Stimulated activated CD8-positive, alpha-beta memory T cell treated with anti-CD3 and anti-CD28 coated beads, Interleukin-2, amount 100 ng/mL, for 1 hour (primary cell): ENCODE measurements around the gene PSRC1.
"Not testable (repeated sequence)": the region's sequence is repeated elsewhere in the genome, so short reads cannot be mapped to it uniquely, and the experiment has no call there.

ENCODE experiments used
- DNase-seq, 2 donors: peaks; one replicate each; pipeline ENCODE4 v3.0.0-alpha.2; 2020; ENCODE audit warnings: low read depth in 2 of 2

The PSRC1 gene

GRCh38 chr1:109295712-109296415 lies 12.9 kb upstream of the PSRC1 start:
- no peak for DNase-seq

- no peak for DNase-seq
These were observed 11.5 kb upstream of the PSRC1 start for GRCh38 chr1:109294481-109294880.

GRCh38 chr1:109293026-109293425 lies 10.1 kb upstream of the PSRC1 start:
- DNase-seq = no peak

- DNase-seq = no peak
These were observed 9.4 kb upstream of the PSRC1 start for GRCh38 chr1:109292364-109292763.

GRCh38 chr1:109290998-109291397 lies 8.1 kb upstream of the PSRC1 start:
- DNase-seq = no peak

GRCh38 chr1:109290137-109290536 lies 7.2 kb upstream of the PSRC1 start:
- DNase-seq = no peak

- not testable (repeated sequence) for DNase-seq
These were observed 3.8 kb upstream of the PSRC1 start for GRCh38 chr1:109286762-109287161.

GRCh38 chr1:109283748-109284600 lies 1.0 kb upstream of the PSRC1 start:
- no peak for DNase-seq

GRCh38 chr1:109282497-109282951 lies 421 bp downstream of the PSRC1 start:
- no peak for DNase-seq

GRCh38 chr1:109281680-109282496 lies 1.1 kb downstream of the PSRC1 start:
- DNase-seq = no peak

GRCh38 chr1:109280862-109281261 lies 2.1 kb downstream of the PSRC1 start:
- no peak for DNase-seq

GRCh38 chr1:109279615-109280278 lies 3.2 kb downstream of the PSRC1 start:
- DNase-seq = no peak

- DNase-seq = peak; percentile 26 to 40
These were observed 5.3 kb downstream of the PSRC1 start for GRCh38 chr1:109277434-109278204.

GRCh38 chr1:109275706-109276345 lies 7.1 kb downstream of the PSRC1 start:
- no peak for DNase-seq

- no peak for DNase-seq
These were observed 8.1 kb downstream of the PSRC1 start for GRCh38 chr1:109274533-109275476.

GRCh38 chr1:109273570-109274288 lies 9.2 kb downstream of the PSRC1 start:
- no peak for DNase-seq

GRCh38 chr1:109272831-109273547 lies 10.0 kb downstream of the PSRC1 start:
- DNase-seq = no peak
